ENCODE results near the gene KLF16. TPM values are rescaled to one million over a fixed set of nuclear protein-coding genes. Genes with fewer than 3 reads are reported as not detected.

KLF16 gene
- total and polyA plus RNA-seq, 2 experiments from 2014 or later: 8.9 to 20.2 TPM

DNA sequence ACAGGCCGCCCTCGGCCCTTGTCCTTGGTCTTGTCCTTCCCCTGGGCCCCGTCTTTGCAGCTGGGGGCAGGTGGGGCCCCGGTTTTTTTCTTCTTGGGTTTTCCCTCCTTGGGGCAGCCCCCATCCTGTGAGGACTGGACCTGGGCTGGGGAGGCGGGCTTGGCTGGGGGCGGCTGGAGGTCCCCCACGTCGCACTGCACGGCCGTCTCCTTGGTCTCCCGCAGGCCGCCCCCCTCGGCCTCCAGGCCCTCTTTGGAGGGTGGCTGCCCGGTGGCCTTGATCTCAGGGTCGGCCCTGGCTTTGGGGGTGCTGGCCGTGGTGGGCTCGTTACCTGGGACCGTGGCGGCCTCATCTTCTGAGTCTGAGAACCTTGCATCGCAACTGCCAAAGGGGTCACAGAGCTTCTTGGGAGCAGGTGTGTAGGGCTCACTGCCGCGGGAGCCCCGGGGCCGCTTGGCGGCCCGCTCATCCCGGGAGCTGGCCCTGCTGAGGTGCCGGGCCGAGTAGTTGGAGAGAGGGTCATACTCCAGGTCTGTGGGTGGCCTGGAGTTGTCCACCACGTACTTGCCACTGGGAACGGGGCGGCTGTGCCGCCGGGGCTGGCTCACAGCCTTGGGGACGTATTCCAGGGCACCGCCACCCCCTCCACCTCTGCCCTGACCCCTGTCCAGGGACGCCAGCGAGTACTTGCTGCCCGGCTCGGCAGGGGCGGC, 35.7 kb downstream of the KLF16 start (continued):
- TF ChIP-seq, protein P1, sequence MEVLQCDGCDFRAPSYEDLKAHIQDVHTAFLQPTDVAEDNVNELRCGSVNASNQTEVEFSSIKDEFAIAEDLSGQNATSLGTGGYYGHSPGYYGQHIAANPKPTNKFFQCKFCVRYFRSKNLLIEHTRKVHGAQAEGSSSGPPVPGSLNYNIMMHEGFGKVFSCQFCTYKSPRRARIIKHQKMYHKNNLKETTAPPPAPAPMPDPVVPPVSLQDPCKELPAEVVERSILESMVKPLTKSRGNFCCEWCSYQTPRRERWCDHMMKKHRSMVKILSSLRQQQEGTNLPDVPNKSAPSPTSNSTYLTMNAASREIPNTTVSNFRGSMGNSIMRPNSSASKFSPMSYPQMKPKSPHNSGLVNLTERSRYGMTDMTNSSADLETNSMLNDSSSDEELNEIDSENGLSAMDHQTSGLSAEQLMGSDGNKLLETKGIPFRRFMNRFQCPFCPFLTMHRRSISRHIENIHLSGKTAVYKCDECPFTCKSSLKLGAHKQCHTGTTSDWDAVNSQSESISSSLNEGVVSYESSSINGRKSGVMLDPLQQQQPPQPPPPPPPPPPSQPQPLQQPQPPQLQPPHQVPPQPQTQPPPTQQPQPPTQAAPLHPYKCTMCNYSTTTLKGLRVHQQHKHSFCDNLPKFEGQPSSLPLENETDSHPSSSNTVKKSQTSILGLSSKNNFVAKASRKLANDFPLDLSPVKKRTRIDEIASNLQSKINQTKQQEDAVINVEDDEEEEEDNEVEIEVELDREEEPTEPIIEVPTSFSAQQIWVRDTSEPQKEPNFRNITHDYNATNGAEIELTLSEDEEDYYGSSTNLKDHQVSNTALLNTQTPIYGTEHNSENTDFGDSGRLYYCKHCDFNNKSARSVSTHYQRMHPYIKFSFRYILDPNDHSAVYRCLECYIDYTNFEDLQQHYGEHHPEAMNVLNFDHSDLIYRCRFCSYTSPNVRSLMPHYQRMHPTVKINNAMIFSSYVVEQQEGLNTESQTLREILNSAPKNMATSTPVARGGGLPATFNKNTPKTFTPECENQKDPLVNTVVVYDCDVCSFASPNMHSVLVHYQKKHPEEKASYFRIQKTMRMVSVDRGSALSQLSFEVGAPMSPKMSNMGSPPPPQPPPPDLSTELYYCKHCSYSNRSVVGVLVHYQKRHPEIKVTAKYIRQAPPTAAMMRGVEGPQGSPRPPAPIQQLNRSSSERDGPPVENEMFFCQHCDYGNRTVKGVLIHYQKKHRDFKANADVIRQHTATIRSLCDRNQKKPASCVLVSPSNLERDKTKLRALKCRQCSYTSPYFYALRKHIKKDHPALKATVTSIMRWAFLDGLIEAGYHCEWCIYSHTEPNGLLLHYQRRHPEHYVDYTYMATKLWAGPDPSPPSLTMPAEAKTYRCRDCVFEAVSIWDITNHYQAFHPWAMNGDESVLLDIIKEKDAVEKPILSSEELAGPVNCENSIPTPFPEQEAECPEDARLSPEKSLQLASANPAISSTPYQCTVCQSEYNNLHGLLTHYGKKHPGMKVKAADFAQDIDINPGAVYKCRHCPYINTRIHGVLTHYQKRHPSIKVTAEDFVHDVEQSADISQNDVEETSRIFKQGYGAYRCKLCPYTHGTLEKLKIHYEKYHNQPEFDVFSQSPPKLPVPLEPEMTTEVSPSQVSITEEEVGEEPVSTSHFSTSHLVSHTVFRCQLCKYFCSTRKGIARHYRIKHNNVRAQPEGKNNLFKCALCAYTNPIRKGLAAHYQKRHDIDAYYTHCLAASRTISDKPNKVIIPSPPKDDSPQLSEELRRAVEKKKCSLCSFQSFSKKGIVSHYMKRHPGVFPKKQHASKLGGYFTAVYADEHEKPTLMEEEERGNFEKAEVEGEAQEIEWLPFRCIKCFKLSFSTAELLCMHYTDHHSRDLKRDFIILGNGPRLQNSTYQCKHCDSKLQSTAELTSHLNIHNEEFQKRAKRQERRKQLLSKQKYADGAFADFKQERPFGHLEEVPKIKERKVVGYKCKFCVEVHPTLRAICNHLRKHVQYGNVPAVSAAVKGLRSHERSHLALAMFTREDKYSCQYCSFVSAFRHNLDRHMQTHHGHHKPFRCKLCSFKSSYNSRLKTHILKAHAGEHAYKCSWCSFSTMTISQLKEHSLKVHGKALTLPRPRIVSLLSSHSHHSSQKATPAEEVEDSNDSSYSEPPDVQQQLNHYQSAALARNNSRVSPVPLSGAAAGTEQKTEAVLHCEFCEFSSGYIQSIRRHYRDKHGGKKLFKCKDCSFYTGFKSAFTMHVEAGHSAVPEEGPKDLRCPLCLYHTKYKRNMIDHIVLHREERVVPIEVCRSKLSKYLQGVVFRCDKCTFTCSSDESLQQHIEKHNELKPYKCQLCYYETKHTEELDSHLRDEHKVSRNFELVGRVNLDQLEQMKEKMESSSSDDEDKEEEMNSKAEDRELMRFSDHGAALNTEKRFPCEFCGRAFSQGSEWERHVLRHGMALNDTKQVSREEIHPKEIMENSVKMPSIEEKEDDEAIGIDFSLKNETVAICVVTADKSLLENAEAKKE (CRISPR knock-in tag; IDR thresholded peaks at IDR 0.05): no peak
- TF ChIP-seq ZNF114 (CRISPR knock-in tag; IDR thresholded peaks at IDR 0.05) (no peak), EZH2phosphoT487 (IDR thresholded peaks at IDR 0.05; ENCODE audit: unreplicated experiment) (no peak), ZNF331 (CRISPR knock-in tag; IDR thresholded peaks at IDR 0.05; ENCODE audit: low read depth) (no peak), CREB1 (CRISPR knock-in tag; IDR thresholded peaks at IDR 0.05; ENCODE audit: low read depth) (no peak)
- TF ChIP-seq, protein P2, sequence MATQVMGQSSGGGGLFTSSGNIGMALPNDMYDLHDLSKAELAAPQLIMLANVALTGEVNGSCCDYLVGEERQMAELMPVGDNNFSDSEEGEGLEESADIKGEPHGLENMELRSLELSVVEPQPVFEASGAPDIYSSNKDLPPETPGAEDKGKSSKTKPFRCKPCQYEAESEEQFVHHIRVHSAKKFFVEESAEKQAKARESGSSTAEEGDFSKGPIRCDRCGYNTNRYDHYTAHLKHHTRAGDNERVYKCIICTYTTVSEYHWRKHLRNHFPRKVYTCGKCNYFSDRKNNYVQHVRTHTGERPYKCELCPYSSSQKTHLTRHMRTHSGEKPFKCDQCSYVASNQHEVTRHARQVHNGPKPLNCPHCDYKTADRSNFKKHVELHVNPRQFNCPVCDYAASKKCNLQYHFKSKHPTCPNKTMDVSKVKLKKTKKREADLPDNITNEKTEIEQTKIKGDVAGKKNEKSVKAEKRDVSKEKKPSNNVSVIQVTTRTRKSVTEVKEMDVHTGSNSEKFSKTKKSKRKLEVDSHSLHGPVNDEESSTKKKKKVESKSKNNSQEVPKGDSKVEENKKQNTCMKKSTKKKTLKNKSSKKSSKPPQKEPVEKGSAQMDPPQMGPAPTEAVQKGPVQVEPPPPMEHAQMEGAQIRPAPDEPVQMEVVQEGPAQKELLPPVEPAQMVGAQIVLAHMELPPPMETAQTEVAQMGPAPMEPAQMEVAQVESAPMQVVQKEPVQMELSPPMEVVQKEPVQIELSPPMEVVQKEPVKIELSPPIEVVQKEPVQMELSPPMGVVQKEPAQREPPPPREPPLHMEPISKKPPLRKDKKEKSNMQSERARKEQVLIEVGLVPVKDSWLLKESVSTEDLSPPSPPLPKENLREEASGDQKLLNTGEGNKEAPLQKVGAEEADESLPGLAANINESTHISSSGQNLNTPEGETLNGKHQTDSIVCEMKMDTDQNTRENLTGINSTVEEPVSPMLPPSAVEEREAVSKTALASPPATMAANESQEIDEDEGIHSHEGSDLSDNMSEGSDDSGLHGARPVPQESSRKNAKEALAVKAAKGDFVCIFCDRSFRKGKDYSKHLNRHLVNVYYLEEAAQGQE (IDR thresholded peaks at IDR 0.05; ENCODE audit: unreplicated experiment): no peak

Measured in GM23338 (cell line).